ENCODE data around the gene TOMM22. TPM values are rescaled to one million over a fixed set of nuclear protein-coding genes. Genes with fewer than 3 reads are reported as not detected.
A peak's percentile ranks its signal among the peaks of the same experiment; 100 is the strongest.
"Not testable (repeated sequence)": the region's sequence is repeated elsewhere in the genome, so short reads cannot be mapped to it uniquely, and the experiment has no call there.

TOMM22 gene
- total RNA-seq: 19.3 TPM

- peaks cover 0 to 3% of the 10 kb centered on the region in 2 donors for H3K4me1 ChIP-seq
- H3K36me3 ChIP-seq: peaks cover 24 to 33% of the 10 kb centered on the region in 2 donors
- no peaks in the 10 kb centered on the region for H3K27me3 ChIP-seq
- intact Hi-C loops (cut with DNase I): loop anchor here (2.0 to 10.0 kb wide), 2 partner anchors 19 to 627 kb away; partner anchors contain the start of genes JOSD1 and PICK1
- H3K27ac ChIP-seq: peak within 1 kb of the TSS; percentile 59 to 61
- peak within 1 kb of the TSS; percentile 77 to 94 for H3K4me3 ChIP-seq
- peak; percentile 8 to 76 (median 68) for TF ChIP-seq CTCF (IDR thresholded peaks at IDR 0.05)
- H3K9me3 ChIP-seq: no peaks in the 10 kb centered on the region
- peak; percentile 12 to 92 for DNase-seq (ENCODE audit: low spot score in 2 of 2)
Observed at GRCh38 chr22:38681582-38682335, at the start of gene TOMM22. TOMM22 (plus strand) TSS chr22:38681957; CDS start chr22:38681979, 22 bp downstream.

- Histone ChIP-seq H3K4me3 (no peak overlapping the region), H3K9me3 (no peaks in the 10 kb centered on the region), H3K36me3 (no peaks in the 10 kb centered on the region), H3K27ac (no peak overlapping the region), H3K4me1 (no peaks in the 10 kb centered on the region), H3K27me3 (no peaks in the 10 kb centered on the region)
- TF ChIP-seq CTCF (IDR thresholded peaks at IDR 0.05): no peak
- intact Hi-C loops (cut with DNase I): no loop called here
- no peak for DNase-seq (ENCODE audit: low spot score in 2 of 2)
Observed at GRCh38 chr22:38632528-38632927, 49.2 kb upstream of the TOMM22 start.

- Histone ChIP-seq H3K4me1 (no peaks in the 10 kb centered on the region), H3K36me3 (no peaks in the 10 kb centered on the region), H3K4me3 (no peak overlapping the region), H3K27ac (no peak overlapping the region), H3K9me3 (no peaks in the 10 kb centered on the region), H3K27me3 (no peaks in the 10 kb centered on the region)
- TF ChIP-seq CTCF (IDR thresholded peaks at IDR 0.05): no peak
- intact Hi-C loops (cut with DNase I): no loop called here
- no peak for DNase-seq (ENCODE audit: low spot score in 2 of 2)
Observed at GRCh38 chr22:38638216-38638615, 43.5 kb upstream of the TOMM22 start.

GRCh38 chr22:38638728-38639127, 43.0 kb upstream of the TOMM22 start:
- H3K9me3 ChIP-seq: no peaks in the 10 kb centered on the region
- H3K4me3 ChIP-seq: no peak overlapping the region
- DNase-seq (ENCODE audit: low spot score in 2 of 2): no peak
- no peaks in the 10 kb centered on the region for H3K36me3 ChIP-seq
- intact Hi-C loops (cut with DNase I): no loop called here
- no peak for TF ChIP-seq CTCF (IDR thresholded peaks at IDR 0.05)
- no peaks in the 10 kb centered on the region for H3K4me1 ChIP-seq
- no peaks in the 10 kb centered on the region for H3K27me3 ChIP-seq
- no peak overlapping the region for H3K27ac ChIP-seq

GRCh38 chr22:38641476-38642040, 40.2 kb upstream of the TOMM22 start:
- intact Hi-C loops (cut with DNase I): no loop called here
- Histone ChIP-seq H3K27me3 (no peaks in the 10 kb centered on the region), H3K27ac (no peak overlapping the region), H3K9me3 (no peaks in the 10 kb centered on the region), H3K36me3 (no peaks in the 10 kb centered on the region), H3K4me1 (no peaks in the 10 kb centered on the region), H3K4me3 (no peak overlapping the region)
- DNase-seq (ENCODE audit: low spot score in 2 of 2): no peak
- TF ChIP-seq CTCF (IDR thresholded peaks at IDR 0.05): no peak

- intact Hi-C loops (cut with DNase I); H3K4me3 ChIP-seq; H3K27ac ChIP-seq; H3K36me3 ChIP-seq; H3K27me3 ChIP-seq; DNase-seq (ENCODE audit: low spot score in 2 of 2); H3K4me1 ChIP-seq; H3K9me3 ChIP-seq: not testable (repeated sequence)
Observed at GRCh38 chr22:38644245-38644644, 37.5 kb upstream of the TOMM22 start.
